HepG2 (cell line): ENCODE results near the gene NOP14. TPM values are rescaled to one million over a fixed set of nuclear protein-coding genes. Genes with fewer than 3 reads are reported as not detected.

ENCODE experiments used
- CC2D1A ChIP-seq: sonication (generic); formaldehyde crosslinking; IDR thresholded peaks from 2 replicates; pipeline ENCODE4 v1.8.1; 2023; ENCODE audit warnings: mild to moderate bottlenecking, missing genetic modification reagents
- GATA4 ChIP-seq: sonication (generic); IDR thresholded peaks from 2 replicates; pipeline ENCODE4 v1.6.1; 2016; ENCODE audit warnings: antibody characterized with exemption, low read depth, borderline replicate concordance
- HNF4A ChIP-seq: sonication (generic); formaldehyde crosslinking; IDR thresholded peaks from 2 replicates; pipeline ENCODE4 v1.4.0; 2020; ENCODE audit warnings: missing genetic modification reagents
- IRF2 ChIP-seq: IDR thresholded peaks from 2 replicates; pipeline ENCODE4 v1.6.1; 2018; ENCODE audit warnings: missing genetic modification reagents, missing compliant biosample characterization
- MEIS1 ChIP-seq: sonication (generic); formaldehyde crosslinking; IDR thresholded peaks from 2 replicates; pipeline ENCODE4 v1.9.0; 2021; ENCODE audit warnings: mild to moderate bottlenecking, missing genetic modification reagents, moderate library complexity, borderline replicate concordance
- MYPOP ChIP-seq: sonication (generic); formaldehyde crosslinking; IDR thresholded peaks from 2 replicates; pipeline ENCODE4 v1.8.1; 2023; ENCODE audit warnings: mild to moderate bottlenecking, moderate library complexity, missing genetic modification reagents
- NFKBIZ ChIP-seq: IDR thresholded peaks from 2 replicates; pipeline ENCODE4 v1.6.1; 2018; ENCODE audit warnings: missing genetic modification reagents, missing compliant biosample characterization
- NFRKB ChIP-seq: fragments of 450-650 bp; IDR thresholded peaks from 2 replicates; pipeline ENCODE4 v1.6.1; 2017
- ZBTB40 ChIP-seq, 2 experiments: fragments of 450-650 bp in 1 of 2; sonication (generic) in 1 of 2; formaldehyde crosslinking in 1 of 2; IDR thresholded peaks; 2 replicates each; pipeline versions ENCODE4 v1.6.1 to v1.8.0; 2016 to 2022; ENCODE audit warnings: antibody characterized with exemption in 1 of 2, mild to moderate bottlenecking in 1 of 2, missing genetic modification reagents in 1 of 2
- ZNF143 ChIP-seq: sonication (generic); formaldehyde crosslinking; IDR thresholded peaks from 2 replicates; pipeline ENCODE4 v1.4.0; 2020; ENCODE audit warnings: missing genetic modification reagents
- polyA plus RNA-seq, 8 experiments: library from polyadenylated mRNA; depleted of rRNA in 3 of 8; stranded (reverse) in 7 of 8; unstranded in 1 of 8; fragments of >200 nt; fragmentation: Illumina TruSeq in 4 of 8; extraction: Trizol in 4 of 8; gene quantifications; 2 replicates each; pipeline versions ENCODE4 v1.2.1 to v1.2.3, GENCODE V29; 2011 to 2016; ENCODE audit warnings: low read depth in 4 of 8, missing spikeins in 1 of 8, mixed read lengths in 1 of 8; ENCODE audit not compliant: insufficient read depth in 1 of 8
- total RNA-seq, 5 experiments: library from RNA; depleted of rRNA; stranded (reverse); fragments of >200 nt; fragmentation: Illumina TruSeq; extraction: Trizol; gene quantifications; 2 replicates each; pipeline ENCODE4 v1.2.3, GENCODE V29; 2016; ENCODE audit warnings: low read depth in 1 of 5
- TF ChIP-seq, protein P1 (sequence below): sonication (generic); formaldehyde crosslinking; conservative IDR thresholded peaks from 2 replicates; pipeline ENCODE4 v1.4.0; 2020; ENCODE audit warnings: missing genetic modification reagents
- TF ChIP-seq, protein P2 (sequence below): sonication (generic); formaldehyde crosslinking; IDR thresholded peaks from 2 replicates; pipeline ENCODE4 v1.4.0; 2020; ENCODE audit warnings: mild to moderate bottlenecking, low read depth, missing genetic modification reagents
- TF ChIP-seq, protein P3 (sequence below): sonication (generic); formaldehyde crosslinking; IDR thresholded peaks from 2 replicates; pipeline ENCODE4 v1.5.1; 2020; ENCODE audit warnings: mild to moderate bottlenecking, missing genetic modification reagents, moderate library complexity

Gene NOP14
- total and polyA plus RNA-seq, 2 of the 13 experiments (the other 11 are each of a cell fraction or from before 2014, with no cell fraction given): 6.9 to 47.9 TPM

DNA sequence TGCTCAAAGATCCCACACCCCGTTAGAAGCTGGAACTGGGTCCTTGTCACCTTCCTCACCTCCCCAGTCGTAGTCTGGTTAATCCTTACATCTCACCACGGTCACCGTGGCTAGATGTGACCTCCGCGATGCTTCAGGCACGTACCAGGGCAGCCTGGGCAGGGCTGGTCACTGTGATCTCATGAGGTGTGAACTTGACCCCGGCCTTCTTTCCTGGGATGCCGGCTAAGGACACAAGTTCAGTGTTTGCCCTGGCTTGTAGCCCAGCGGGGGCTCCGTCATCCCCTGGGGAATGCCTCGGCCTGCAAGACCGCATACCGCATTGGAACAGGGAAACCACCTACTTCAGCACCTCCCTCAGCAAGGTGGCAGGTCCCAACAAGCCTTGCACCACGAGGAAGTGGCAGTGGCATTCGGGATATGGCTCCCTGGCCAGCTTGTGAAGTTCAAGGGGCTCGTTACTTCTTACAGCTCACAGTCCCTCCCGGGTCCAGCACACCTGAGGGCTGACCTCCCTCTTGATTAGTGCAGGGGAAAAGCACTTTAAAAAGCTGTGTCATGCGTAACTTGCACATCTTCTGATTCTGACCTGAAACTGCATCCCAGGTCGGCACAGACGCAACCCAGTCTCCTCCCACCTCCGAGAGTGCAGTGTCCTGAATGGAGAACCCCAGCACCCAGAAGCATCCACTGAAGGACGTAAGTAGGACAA is 25.9 kb downstream of the NOP14 start (continued):
- TF ChIP-seq IRF2 (CRISPR knock-in tag): peak; percentile 85
- TF ChIP-seq, protein P1, sequence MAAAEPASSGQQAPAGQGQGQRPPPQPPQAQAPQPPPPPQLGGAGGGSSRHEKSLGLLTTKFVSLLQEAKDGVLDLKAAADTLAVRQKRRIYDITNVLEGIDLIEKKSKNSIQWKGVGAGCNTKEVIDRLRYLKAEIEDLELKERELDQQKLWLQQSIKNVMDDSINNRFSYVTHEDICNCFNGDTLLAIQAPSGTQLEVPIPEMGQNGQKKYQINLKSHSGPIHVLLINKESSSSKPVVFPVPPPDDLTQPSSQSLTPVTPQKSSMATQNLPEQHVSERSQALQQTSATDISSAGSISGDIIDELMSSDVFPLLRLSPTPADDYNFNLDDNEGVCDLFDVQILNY: no peak
- no peak for TF ChIP-seq CC2D1A (CRISPR knock-in tag)
- TF ChIP-seq, protein P2, sequence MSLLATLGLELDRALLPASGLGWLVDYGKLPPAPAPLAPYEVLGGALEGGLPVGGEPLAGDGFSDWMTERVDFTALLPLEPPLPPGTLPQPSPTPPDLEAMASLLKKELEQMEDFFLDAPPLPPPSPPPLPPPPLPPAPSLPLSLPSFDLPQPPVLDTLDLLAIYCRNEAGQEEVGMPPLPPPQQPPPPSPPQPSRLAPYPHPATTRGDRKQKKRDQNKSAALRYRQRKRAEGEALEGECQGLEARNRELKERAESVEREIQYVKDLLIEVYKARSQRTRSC (CRISPR knock-in tag): no peak
- no peak for TF ChIP-seq NFKBIZ (CRISPR knock-in tag)
- TF ChIP-seq NFRKB: no peak
- no peak for TF ChIP-seq ZBTB40 (IDR thresholded peaks at IDR 0.05)
- peak; percentile 51; the same call in 1 of the 2 replicates for TF ChIP-seq ZBTB40 (CRISPR knock-in tag; IDR thresholded peaks at IDR 0.05)
- peak; percentile 48; the same call in 1 of the 2 replicates for TF ChIP-seq GATA4
- TF ChIP-seq HNF4A (CRISPR knock-in tag): peak; percentile 52; the same call in 1 of the 2 replicates
- TF ChIP-seq MYPOP: no peak
- TF ChIP-seq ZNF143: peak; percentile 68
- TF ChIP-seq, protein P3, sequence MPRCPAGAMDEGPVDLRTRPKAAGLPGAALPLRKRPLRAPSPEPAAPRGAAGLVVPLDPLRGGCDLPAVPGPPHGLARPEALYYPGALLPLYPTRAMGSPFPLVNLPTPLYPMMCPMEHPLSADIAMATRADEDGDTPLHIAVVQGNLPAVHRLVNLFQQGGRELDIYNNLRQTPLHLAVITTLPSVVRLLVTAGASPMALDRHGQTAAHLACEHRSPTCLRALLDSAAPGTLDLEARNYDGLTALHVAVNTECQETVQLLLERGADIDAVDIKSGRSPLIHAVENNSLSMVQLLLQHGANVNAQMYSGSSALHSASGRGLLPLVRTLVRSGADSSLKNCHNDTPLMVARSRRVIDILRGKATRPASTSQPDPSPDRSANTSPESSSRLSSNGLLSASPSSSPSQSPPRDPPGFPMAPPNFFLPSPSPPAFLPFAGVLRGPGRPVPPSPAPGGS (CRISPR knock-in tag): peak; percentile 94
- no peak for TF ChIP-seq MEIS1 (CRISPR knock-in tag)
